Astrocyte (in vitro differentiated cells and primary cell): ENCODE results near the gene MDFIC.

Experiments
- CTCF ChIP-seq: IDR thresholded peaks from 2 replicates; pipeline ENCODE4 v1.5.1; 2011; ENCODE audit warnings: low read depth, mild to moderate bottlenecking, inconsistent platforms, low read length, moderate library complexity; ENCODE audit not compliant: insufficient read depth
- EZH2 ChIP-seq: IDR thresholded peaks from 2 replicates; pipeline ENCODE4 v1.6.1; 2012; ENCODE audit warnings: mild to moderate bottlenecking, low read length, inconsistent platforms; ENCODE audit not compliant: insufficient read depth

- TF ChIP-seq CTCF (no peak), EZH2 (no peak)
Observed at GRCh38 chr7:114966156-114966555, 44.3 kb downstream of the MDFIC start.
